ENCODE data around the gene APBA2. TPM values are rescaled to one million over a fixed set of nuclear protein-coding genes. Genes with fewer than 3 reads are reported as not detected.

APBA2 gene
- total RNA-seq, 2 experiments from 2014 or later = 19.2 to 21.2 TPM

- no peak for DNase-seq
- peaks cover 5% of the 10 kb centered on the region for H3K36me3 Mint-ChIP-seq (ENCODE audit: low read depth)
- ChIA-PET POLR2A (no interaction called here), CTCF (no interaction called here)
- H3K9me3 Mint-ChIP-seq = no peaks in the 10 kb centered on the region
- peaks cover 2% of the 10 kb centered on the region for H3K27me3 Mint-ChIP-seq
- no peak overlapping the region for H3K4me3 Mint-ChIP-seq
- peak overlapping the region; percentile 1 for H3K27ac Mint-ChIP-seq
- H3K4me1 Mint-ChIP-seq = peaks cover 46% of the 10 kb centered on the region
These were observed 7.2 kb downstream of the APBA2 start for GRCh38 chr15:28892789-28893610.

DNA sequence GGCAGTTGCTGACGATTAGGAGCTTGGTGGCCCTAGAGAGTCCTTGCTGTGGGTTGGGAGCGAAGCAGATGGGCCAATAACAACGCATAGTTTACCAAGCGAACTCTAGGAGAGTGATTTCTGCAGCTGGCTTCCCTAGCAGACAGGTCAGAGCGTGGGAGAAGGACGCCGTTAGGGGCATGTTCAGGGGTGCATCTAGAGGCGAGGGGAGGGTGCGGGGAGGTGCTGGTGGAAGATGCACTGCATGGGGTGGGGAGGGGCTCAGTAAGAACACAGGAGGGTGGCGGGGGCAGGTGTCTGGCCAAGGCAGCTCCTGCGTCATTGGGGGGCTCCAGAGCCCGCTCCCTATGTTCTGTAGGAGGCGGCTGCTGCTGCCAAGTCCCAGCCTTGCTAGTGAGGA is 8.9 kb downstream of the APBA2 start:
- CTCF ChIA-PET = no interaction called here
- POLR2A ChIA-PET = no interaction called here
- H3K9me3 Mint-ChIP-seq = no peaks in the 10 kb centered on the region
- no peak for DNase-seq
- H3K27ac Mint-ChIP-seq = no peak overlapping the region
- H3K4me1 Mint-ChIP-seq = peaks cover 33% of the 10 kb centered on the region
- no peaks in the 10 kb centered on the region for H3K36me3 Mint-ChIP-seq (ENCODE audit: low read depth)
- no peaks in the 10 kb centered on the region for H3K27me3 Mint-ChIP-seq
- H3K4me3 Mint-ChIP-seq = no peak overlapping the region

DNA sequence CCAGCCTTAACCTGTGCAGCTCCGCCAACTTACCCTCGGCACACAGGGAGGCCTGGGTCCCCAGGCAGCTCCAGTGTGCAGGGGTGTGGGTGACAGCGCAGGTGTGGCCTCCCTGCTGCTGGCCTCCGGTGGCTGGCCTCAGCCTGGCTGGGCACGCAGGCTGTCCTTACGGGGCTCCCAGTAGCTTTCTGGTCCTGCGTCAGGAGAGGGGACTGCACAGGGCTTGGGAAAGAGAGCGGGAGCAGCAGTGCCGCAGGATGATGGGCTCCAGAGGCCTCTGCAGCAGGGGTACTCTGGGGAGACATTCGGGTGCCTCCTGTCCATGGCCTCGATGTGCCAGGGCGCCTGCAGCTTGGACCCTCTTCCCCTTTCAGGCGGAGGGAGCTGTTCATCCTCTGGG is 9.4 kb downstream of the APBA2 start:
- ChIA-PET CTCF (no interaction called here), POLR2A (no interaction called here)
- DNase-seq = no peak
- H3K4me1 Mint-ChIP-seq = peaks cover 28% of the 10 kb centered on the region
- H3K27ac Mint-ChIP-seq = no peak overlapping the region
- no peaks in the 10 kb centered on the region for H3K36me3 Mint-ChIP-seq (ENCODE audit: low read depth)
- H3K4me3 Mint-ChIP-seq = no peak overlapping the region
- H3K9me3 Mint-ChIP-seq = no peaks in the 10 kb centered on the region
- H3K27me3 Mint-ChIP-seq = no peaks in the 10 kb centered on the region

GRCh38 chr15:28895566-28895965 is 9.8 kb downstream of the APBA2 start:
- Mint-ChIP-seq H3K27me3 (no peaks in the 10 kb centered on the region), H3K4me3 (no peak overlapping the region), H3K27ac (no peak overlapping the region), H3K36me3 (ENCODE audit: low read depth) (no peaks in the 10 kb centered on the region), H3K4me1 (peaks cover 23% of the 10 kb centered on the region), H3K9me3 (no peaks in the 10 kb centered on the region)
- CTCF ChIA-PET = no interaction called here
- POLR2A ChIA-PET = no interaction called here
- DNase-seq = no peak

GRCh38 chr15:28896951-28897350 is 11.2 kb downstream of the APBA2 start:
- no peak for DNase-seq
- Mint-ChIP-seq H3K9me3 (no peaks in the 10 kb centered on the region), H3K4me3 (no peak overlapping the region), H3K27ac (no peak overlapping the region), H3K4me1 (peaks cover 12% of the 10 kb centered on the region), H3K36me3 (ENCODE audit: low read depth) (no peaks in the 10 kb centered on the region), H3K27me3 (no peaks in the 10 kb centered on the region)
- ChIA-PET CTCF (no interaction called here), POLR2A (no interaction called here)

- Mint-ChIP-seq H3K36me3 (ENCODE audit: low read depth) (no peaks in the 10 kb centered on the region), H3K27me3 (no peaks in the 10 kb centered on the region), H3K27ac (no peak overlapping the region), H3K9me3 (no peaks in the 10 kb centered on the region), H3K4me3 (no peak overlapping the region), H3K4me1 (peaks cover 9% of the 10 kb centered on the region)
- POLR2A ChIA-PET = no interaction called here
- DNase-seq = no peak
- CTCF ChIA-PET = interaction anchor here (0.6 kb wide), 1 partner anchor 1043 kb away, joined by 3 read pairs; no protein-coding TSS in a partner anchor
These were observed 12.2 kb downstream of the APBA2 start for GRCh38 chr15:28897861-28898585.

DNA sequence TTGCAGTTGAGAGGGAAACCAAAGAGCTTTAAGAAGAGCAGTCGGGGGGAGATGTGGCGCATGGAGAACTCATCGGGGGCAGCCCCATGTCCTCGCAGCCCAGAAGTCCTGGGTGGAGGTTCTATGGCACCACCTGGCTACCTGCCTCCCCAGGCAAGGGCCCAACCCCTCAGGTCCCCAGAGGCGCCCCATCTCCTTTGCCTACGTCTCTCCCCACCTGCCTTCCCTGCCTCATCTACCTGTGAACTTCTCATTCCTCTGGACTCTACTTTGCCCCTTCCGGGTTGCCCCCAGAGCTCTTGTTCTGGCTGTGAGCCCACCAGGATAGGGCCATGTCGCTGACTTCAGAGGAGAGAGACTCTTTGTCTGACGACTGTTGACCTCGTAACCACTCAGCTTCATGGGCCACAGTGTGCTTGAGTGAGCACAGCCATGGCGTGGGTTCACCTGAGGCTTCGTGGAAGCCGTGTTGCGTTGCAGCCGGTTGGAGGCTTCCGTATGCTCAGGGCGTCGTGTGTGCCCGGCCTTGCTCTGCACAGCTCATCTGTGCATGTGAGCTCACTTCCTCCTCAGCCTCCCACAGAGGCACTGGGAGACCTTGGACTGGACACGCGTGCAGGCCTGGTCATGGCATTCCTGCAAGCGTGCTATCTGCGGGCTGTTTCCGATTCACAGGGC is 13.4 kb downstream of the APBA2 start:
- Mint-ChIP-seq H3K9me3 (no peaks in the 10 kb centered on the region), H3K27ac (no peak overlapping the region), H3K4me3 (no peak overlapping the region), H3K27me3 (no peaks in the 10 kb centered on the region), H3K36me3 (ENCODE audit: low read depth) (no peaks in the 10 kb centered on the region), H3K4me1 (peaks cover 12% of the 10 kb centered on the region)
- ChIA-PET CTCF (interaction anchor here (0.8 kb wide), 1 partner anchor 13 kb away, joined by 3 read pairs; no protein-coding TSS in a partner anchor), POLR2A (no interaction called here)
- no peak for DNase-seq

DNA sequence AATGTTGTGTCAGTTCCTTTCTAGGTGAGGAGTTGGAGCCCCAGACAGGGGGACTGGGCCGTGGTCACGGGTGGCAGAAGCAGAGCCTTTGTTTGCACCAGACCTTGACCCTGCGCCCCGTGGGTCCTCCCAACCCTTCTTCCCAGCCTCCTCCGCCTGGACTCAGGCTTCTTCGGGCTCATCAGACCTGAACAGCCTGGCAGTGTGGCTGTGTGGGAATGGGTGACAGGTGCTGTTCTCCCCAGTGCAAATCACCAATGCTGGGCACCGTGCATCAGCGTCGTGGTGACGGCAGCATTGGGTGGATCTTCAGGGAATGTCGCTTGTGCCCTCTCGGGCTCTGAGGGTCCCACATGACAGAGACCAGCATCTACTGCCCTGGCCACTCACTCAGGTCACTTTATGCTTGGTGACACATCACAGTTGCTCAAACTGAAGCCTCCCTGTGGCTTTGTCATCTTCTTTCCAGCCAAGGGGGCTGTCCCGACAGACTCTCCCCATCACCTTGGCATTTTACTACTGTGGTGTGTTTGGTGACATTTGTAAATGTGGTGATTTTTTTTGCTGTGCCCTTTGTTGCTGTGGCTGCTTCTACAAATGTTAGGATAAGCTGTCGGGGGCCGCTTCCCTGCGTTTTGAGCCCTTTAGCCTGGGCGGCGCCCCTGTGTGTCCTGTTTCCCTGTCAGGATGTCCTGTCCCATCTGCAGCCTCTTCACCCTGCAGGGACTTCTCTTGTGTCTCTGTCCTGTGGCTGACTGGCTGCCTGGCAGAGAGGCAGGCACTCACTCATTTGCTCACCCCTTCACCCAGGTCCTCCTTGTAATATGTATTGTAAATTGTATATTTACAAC is 14.5 kb downstream of the APBA2 start:
- no peak overlapping the region for H3K27ac Mint-ChIP-seq
- no peaks in the 10 kb centered on the region for H3K27me3 Mint-ChIP-seq
- DNase-seq = no peak
- H3K4me1 Mint-ChIP-seq = peaks cover 15% of the 10 kb centered on the region
- no peaks in the 10 kb centered on the region for H3K9me3 Mint-ChIP-seq
- H3K4me3 Mint-ChIP-seq = no peak overlapping the region
- ChIA-PET POLR2A (no interaction called here), CTCF (interaction anchor here (0.8 kb wide), 1 partner anchor 12 kb away, joined by 3 read pairs; no protein-coding TSS in a partner anchor)
- H3K36me3 Mint-ChIP-seq (ENCODE audit: low read depth) = no peaks in the 10 kb centered on the region

GRCh38 chr15:28900892-28901586 is 15.3 kb downstream of the APBA2 start:
- Mint-ChIP-seq H3K4me1 (peaks cover 18% of the 10 kb centered on the region), H3K27me3 (no peaks in the 10 kb centered on the region)

GRCh38 chr15:28901587-28901980 is 15.8 kb downstream of the APBA2 start:
- Mint-ChIP-seq H3K27me3 (no peaks in the 10 kb centered on the region), H3K4me1 (peaks cover 18% of the 10 kb centered on the region), H3K9me3 (no peaks in the 10 kb centered on the region), H3K36me3 (ENCODE audit: low read depth) (no peaks in the 10 kb centered on the region), H3K27ac (no peak overlapping the region), H3K4me3 (no peak overlapping the region)
- DNase-seq = no peak
- POLR2A ChIA-PET = no interaction called here
- CTCF ChIA-PET = no interaction called here

More at GRCh38 chr15:28900892-28901586, 15.3 kb downstream of the APBA2 start:
- ChIA-PET POLR2A (no interaction called here), CTCF (no interaction called here)
- no peak for DNase-seq
- Mint-ChIP-seq H3K36me3 (ENCODE audit: low read depth) (no peaks in the 10 kb centered on the region), H3K27ac (no peak overlapping the region), H3K9me3 (no peaks in the 10 kb centered on the region), H3K4me3 (no peak overlapping the region)

- DNase-seq = no peak
- ChIA-PET CTCF (interaction anchor here (1.2 kb wide), 1 partner anchor 9 kb away, joined by 3 read pairs; no protein-coding TSS in a partner anchor), POLR2A (no interaction called here)
- no peak overlapping the region for H3K4me3 Mint-ChIP-seq
- peak overlapping the region; percentile 61 for H3K27ac Mint-ChIP-seq
- no peaks in the 10 kb centered on the region for H3K36me3 Mint-ChIP-seq (ENCODE audit: low read depth)
- no peaks in the 10 kb centered on the region for H3K27me3 Mint-ChIP-seq
- peaks cover 18% of the 10 kb centered on the region for H3K4me1 Mint-ChIP-seq
- no peaks in the 10 kb centered on the region for H3K9me3 Mint-ChIP-seq
These were observed 16.4 kb downstream of the APBA2 start for GRCh38 chr15:28901987-28902745.
